TTC549 (cell line): ENCODE results near the gene MOGAT2.

Experiments used
- FAIRE-seq: peaks from 2 replicates; lab custom pipeline; 2012; peaks lifted over from hg19 to GRCh38; lab: Jason Lieb, UNC

Gene MOGAT2

DNA sequence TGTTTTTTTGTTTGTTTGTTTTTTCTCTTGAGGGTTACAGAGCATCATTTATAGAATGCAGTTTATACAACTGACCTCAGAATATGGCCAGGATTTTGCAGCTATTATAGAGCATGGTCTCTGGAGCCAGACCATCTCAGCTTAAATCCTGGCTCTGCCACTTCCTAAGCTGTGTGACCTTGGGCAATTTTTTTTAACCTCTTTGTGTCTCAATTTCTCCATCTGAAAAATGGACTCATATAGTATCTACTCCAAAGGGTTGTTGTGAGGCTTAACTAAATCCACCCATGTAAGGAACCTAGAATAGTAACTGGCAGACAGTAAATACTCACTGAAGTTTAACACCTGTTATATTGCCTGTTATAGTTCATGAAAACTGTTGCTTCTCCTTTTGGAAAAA lies 42.6 kb downstream of the MOGAT2 start:
- no peak for FAIRE-seq

DNA sequence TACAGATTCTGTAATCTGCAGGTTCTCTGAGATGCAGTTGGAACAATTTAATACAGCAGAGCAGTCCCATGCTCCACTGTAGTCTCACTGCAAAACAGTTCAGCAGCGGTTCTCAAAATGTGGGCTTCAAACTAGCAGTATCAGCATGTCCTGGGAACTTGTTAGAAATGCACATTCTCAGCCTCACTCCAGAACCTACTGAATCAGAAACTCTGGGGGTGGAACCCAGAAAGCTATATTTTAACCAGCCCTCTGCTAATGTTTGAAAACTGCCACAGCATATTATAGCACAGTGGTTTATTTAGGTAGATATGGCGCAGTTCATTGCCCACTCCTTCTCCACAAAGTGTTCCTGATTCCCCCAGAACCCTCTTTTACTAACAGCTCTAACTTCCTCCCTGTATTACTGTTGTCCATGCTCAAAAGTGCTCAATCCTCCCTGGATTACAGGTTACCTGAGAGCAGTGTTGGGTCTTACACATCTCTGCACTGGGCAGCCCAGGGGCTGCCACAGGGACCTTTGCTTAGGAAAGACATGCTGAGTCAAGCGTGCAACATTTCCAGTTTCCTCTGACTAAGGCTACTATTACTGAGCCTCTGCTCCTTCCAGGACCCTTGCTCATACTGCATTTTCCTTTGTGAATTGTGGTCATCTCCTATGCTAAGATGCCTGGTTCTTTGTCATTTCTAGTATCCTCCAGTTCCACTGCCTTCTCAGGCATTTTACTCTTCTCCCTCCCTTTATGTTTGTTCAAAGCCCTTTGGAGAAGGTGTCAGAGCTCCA lies 43.3 kb downstream of the MOGAT2 start:
- no peak for FAIRE-seq

DNA sequence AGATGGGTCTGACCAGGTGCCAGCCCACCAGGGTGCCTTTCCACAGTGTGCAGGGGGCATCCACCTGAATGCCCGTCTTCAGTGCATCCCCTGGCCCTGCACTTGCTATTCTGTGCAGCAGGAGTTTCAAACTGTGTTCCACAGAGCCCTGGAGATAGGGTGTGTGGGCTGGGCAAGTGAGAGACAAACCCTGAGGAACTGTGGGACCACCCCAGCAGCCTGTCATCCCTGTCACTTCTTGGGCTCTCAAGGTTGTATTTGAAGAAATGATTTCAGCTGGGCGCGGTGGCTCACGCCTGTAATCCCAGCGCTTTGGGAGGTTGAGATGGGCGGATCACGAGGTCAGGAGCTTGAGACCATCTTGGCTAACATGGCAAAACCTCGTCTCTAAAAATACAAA lies 44.5 kb downstream of the MOGAT2 start:
- FAIRE-seq: no peak

DNA sequence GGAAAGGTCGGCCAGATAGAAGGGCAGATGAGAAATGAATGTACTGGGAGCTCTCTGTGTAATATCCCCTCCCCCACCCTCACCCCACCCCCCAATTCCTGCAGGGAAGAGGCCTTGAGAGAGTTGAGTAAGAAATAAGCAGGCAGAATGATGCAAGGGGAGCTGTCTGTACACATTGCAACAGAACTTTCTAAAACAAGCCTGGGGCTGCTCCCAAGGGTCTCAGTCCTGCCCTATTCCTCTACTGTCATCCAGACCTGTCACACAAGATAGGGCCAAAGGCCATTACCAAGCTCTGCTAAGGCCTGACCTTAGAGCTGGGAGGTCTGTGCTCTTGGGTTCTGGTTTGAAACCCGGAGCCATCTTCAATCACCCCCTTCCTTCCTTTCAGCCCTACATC lies 45.2 kb downstream of the MOGAT2 start:
- no peak for FAIRE-seq

DNA sequence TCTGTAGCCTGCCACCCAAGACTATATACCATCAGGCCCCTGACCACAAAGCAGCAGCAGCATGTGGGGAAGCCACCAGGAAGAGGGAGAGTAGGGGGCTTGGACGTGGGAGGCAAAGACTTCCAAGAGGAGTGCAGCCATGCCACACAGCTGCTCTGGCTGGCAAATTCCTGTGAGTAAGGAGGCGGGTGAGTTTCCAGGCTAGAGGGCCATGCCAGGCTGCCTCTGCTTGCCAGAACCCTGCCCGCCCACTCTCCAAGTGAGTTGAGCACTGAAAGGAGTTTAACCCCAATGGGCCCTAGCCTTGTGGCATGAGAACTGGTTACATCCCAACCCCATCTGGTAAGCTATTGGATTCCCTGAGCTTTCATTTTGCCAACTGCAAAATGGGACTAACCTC lies 46.2 kb downstream of the MOGAT2 start:
- FAIRE-seq: no peak

DNA sequence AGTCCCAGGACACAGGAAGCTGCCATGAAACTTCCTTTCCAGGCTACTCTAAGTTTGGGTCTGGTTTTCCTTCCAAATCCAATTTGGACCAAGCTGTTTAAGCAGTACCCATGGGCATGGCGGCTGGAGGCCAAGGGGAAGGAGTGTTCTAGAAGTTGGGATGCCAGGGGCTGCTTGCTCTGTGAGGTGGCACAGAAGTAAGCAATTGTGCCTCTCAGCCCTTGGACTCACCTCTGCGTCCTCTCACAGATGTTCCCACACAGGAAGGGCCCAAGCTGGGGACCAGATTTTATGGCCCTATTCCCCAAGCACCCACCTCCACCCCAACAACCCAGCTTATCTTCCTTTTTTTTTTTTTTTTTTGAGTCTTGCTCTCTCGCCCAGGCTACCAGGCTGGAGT lies 47.5 kb downstream of the MOGAT2 start:
- FAIRE-seq: no peak

DNA sequence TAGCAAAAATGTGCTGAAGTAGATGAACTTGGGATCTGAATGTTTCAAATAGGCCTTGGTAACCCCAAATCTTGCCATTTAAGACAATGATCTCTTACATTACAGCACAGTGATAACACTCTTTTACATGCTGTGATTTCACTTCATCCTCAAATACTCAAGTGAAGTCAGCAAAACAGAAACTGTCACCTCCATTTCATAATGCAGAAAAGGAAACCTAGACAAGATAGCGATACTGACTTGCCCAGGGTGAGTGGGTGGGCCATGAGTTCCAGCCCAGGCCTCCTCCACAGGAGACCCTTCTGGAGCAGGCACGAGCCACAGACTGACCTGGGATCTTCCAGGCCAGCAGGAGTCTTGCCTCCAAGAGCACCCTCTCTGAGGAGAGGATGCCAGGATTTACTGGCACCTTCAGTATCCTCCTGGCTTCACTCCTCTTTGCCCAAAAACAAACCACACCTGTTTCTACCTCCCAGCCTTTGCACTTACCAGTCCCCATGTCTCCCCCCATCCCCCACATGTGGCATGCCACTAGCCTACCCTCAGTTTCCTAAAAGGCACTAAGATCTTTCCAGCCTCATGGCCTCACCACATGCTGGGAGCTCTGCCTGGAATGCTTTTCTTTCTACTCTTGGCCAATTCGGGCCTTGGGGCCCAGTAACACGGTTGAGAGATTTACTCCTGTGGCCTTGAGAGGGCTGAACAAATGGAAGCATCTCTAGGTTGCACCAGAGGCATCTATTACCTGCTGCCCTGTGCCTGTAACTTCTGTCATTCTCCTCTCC lies 49.0 kb downstream of the MOGAT2 start:
- FAIRE-seq: no peak

DNA sequence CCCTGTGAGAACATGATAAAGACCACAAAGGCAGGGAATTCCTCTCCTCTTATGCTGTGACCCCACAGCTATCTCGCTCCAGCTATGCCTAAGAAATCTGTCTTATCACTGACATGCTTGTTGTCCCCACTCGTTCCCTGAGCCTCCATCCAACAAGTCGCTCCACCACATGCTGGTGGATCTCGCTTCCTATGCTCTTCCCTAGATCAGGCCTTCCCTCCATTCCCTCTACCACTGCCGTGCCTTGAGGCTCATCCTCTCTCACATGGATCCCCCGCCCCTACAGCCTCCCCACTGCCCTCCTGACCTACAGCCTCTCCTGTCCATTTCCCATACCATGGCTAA lies 49.6 kb downstream of the MOGAT2 start:
- no peak for FAIRE-seq

DNA sequence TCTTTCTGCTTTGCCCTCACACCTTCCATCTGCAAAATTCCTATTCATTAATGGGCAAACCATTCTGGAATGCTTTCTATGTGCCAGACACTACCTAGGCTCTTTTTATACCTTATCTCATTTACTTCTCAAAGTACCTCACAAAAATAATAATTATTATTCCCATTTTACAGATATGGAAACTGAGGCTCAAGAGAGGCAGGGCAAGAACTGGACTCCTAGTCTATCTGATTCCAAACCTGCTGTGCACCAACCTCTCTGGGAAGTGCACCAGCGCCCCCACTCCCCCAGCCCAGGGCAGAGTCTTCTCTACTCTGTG lies 50.1 kb downstream of the MOGAT2 start:
- no peak for FAIRE-seq

DNA sequence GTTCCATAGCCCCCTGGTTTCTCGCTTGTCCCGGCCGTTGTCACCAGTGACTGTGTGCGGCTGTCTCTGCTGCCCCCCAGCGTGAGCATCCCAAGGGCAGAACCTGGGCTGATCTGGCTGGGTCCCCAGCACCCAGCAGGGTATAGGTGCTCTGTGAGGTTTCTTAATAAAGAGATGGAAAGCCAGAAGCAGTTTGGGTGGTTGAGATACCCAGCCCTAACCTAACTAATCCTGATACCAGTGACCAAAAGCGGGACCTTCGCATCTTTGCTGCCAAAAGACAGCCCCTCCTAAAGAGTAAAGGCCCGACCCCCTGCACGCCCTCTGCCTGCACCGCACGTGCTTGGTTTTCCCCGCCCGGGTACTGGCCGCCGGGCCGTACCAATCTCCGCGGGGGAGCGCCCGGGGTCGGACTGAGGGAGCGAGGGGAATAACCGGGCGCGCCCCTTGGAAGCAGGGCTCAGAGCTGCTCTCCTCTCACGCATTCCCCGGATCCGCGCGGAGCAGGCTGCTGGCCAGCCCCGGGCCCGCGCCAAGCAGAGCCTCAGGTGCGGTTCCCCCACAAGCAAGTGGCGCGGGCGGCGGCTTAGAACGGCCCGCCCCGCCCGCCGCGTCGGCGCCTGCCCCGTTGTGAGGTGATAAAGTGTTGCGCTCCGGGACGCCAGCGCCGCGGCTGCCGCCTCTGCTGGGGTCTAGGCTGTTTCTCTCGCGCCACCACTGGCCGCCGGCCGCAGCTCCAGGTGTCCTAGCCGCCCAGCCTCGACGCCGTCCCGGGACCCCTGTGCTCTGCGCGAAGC lies 50.7 kb downstream of the MOGAT2 start, which contains the start of gene DGAT2:
DGAT2 (plus strand) TSS at position 667 of the 797 bp plus-strand sequence. CDS start 214 bp downstream, outside the sequence.
- FAIRE-seq: no peak

DNA sequence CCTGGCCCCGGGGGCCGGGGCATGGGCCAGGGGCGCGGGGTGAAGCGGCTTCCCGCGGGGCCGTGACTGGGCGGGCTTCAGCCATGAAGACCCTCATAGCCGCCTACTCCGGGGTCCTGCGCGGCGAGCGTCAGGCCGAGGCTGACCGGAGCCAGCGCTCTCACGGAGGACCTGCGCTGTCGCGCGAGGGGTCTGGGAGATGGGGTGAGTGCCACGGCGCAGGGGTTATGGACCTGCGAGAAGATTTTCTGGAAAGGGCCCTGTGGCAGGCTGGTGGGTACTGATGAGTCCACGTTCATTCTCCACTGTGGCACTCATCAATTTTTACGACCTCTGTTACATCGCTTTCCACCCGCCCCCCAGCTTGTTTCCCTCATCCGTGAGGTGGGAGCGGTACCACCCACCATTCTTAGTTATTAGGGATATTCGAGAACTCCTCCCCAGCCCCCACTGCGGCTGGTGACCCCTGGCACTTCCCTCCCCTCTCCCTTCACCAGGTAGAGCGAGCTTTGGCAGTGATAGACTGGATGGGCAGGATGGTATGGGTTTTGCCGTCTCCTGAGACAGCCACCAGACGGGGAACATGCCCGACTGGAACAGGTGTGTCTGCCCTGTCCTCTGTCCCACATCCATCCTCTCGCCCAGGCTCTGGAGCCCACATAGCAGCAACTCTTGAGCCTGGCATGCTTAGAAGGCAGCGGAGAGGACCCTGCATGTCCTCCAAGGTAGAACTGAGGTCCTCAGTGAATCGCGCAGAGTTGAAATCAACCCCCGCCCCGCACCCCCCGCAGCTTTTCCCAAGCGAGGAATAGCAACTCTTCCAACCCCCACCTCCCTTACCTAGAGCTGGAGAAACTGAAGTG lies 51.5 kb downstream of the MOGAT2 start:
- no peak for FAIRE-seq

DNA sequence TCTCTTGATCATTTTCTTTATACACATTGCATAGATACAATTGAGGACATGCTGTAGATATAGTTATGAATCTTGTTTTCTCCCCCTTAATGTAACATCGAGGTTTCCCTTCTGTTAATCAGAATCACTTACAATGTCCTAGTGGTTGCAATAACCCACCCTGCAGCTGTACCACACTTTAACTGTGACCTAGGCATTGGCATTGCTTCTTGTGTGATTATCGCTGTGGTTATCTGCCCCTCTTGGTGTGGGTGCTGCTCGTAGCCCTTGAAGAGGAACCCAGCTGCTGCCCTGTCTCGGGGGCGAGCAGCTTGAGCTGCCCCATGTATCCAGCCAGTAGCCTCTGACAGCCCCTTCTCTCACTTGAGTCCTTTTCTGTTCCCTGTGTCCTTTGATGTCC lies 52.5 kb downstream of the MOGAT2 start:
- no peak for FAIRE-seq

DNA sequence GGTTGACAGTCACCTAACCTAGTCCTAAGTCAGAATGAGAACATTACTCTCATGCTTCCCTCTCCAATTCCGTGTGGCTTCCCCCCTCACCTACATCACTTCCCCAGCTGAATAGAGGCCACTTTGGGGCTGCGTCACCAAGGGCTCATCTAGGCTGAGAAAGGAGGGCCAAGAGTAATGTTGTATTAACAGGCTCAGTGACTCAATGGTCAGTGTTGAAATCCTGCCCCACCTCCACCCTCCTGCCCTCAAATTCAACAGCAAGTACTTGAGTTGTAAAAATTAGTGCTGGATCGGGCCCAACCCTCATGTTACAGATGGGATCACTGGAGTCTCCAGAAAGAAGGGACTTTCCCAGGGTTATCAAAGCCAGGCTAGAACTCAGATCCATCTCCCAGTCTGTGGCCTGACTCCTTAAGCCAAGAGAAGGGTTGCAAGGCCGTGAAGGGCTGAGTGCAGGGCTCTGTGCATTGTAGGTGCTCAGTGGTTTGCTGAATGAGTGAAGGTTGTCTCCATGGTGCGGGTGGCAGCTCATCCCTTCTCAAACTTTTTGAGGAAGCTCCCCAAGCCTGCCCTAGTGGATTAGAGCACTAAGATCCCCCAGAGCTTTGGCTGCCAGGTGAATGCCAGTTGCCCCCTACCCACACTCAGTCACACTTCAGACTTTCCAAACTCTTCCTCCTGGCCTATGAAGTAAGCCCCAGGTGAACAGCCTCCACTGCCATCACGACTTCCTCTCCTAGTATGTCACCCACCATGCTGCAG lies 54.2 kb downstream of the MOGAT2 start:
- FAIRE-seq: no peak

DNA sequence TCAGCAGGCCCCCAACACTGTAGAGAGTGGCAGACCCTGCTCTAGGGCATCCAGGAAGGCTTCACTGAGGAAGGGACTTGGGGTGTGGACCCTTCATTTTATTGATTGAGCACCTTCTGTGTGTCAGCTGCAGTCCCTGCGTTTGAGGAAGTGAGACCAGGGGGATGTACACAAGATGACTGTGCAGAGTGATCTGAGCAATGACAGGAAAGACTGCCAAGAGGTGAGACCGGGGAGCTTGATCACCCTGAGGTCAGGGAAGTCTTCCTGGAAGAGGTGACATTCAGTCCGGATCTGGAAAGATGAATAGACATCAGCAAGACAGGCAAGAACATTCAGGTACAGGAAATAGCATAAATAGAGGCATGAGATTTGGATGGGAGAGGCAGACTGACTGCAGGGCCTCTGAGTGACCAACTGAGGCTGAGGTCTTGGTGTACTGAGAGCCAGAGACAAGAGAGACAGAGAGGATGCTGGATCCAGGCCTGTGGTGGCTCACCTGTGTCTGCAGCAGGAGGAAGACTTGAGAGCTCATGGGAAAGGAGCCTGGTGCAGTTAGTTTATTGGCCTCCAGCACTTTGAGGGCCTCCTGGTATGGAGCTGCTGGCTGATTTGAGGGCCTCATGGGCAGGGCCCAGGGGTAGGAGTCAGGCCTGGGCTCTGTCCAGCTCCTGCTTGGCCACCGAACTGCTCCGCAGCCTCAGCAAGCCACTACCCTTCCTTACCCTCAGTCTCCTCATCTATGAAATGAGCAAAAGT lies 56.1 kb downstream of the MOGAT2 start:
- no peak for FAIRE-seq

DNA sequence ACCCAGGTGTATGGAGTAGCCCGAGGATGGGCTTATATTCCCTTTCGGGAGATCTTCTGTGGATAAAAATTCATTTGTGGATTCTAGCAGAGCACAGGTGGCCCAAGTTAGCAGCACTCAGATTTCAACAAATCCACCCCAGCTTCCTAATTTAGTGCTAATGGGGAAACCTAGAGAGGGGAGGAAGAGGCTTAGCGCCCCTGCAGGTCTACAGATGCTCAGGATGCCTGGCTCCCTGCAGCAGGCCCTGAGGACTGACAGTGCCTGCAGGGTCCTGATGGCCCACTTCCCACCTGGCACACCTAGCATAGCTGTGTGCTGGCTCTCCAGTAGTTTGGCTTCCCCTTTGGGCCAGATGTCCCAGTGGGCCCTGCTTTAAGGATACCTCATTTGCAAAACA lies 57.4 kb downstream of the MOGAT2 start:
- no peak for FAIRE-seq

DNA sequence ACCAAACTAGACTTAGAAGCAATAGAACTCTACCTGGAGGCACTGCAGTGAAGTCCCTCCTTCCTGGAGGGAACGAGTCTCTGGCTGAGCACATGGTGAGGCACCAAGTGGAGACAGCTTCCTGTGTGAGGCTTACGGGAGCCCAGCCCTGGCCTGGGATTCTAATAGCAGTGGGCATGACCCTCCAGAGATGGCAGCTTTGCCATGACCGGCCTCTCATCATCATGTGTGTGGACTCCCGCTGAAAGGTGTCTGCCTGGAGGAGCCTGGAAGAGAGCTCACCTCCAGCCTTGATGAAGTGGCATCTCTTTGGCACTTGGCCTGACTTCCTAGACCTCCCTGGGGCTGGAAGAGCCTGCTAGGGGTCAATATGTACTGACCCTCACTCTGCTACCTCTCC lies 58.9 kb downstream of the MOGAT2 start:
- no peak for FAIRE-seq

DNA sequence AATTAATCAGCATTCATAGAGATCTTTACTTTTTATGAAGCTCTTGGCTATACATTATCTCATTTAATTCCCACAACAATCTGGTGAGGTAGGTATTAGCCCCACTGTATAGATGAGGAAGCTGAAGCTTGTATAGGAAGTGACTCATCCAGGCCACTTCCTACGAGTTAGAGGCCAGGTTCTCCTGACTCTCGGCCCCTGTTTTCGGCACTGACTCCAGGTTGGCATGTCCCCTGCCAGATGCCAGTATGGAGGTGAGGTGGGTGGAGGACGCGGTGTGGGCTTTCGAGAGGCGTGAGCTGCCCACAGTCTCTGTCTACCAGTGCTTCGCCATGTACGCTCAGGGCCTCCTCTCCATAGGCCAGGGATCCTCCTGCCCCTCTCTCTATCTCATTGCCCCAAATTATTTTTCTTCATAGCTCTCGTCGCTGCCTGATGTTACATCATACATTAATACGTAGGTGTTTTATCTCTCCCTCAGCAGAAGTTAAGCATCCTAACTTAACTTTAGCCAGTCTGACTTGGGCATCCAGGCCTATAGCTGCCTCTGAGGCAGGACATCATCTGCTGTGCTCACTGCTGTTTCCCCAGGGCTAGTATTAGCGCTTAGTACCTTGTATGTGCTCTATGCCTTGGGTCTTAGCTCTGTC lies 59.9 kb downstream of the MOGAT2 start:
- no peak for FAIRE-seq

DNA sequence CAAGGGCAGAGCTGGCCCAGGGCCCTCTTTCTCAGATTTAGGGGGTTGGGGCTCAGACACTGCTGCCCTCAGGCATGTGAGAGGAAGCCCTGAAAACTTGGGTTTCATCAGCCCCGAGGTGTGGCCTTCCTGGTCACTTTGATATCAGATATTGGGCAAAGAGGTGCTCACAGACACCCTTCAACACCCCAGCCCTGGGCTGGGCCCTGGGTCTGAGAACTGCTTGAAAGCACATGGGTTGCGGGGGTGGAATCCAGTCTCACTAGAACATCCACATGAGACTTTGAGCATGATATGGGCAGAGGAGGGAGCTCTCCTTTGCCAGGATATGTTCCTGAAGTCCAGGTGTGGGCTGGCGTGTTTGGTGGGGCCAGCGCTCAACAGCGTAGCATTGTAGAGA lies 61.3 kb downstream of the MOGAT2 start:
- no peak for FAIRE-seq

DNA sequence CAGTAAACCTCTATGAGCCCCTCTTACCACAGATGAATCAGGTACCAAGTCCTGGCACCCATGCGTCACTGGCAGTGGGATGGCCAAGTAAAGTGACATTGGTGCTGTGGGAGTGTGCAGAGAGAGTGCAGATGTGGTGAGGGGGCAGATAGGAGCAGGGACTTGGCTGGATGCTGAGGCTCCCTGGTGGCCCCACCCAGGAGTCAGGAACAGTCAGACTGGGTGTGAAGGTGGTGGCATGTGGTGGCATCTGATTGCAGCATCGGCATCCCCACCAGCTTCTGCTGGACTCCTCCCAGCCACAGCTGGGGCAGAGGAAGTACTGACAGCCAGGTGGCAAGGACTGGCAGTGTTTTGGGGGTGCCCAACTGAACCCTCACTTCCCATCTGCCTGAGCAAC lies 62.3 kb downstream of the MOGAT2 start:
- FAIRE-seq: no peak

DNA sequence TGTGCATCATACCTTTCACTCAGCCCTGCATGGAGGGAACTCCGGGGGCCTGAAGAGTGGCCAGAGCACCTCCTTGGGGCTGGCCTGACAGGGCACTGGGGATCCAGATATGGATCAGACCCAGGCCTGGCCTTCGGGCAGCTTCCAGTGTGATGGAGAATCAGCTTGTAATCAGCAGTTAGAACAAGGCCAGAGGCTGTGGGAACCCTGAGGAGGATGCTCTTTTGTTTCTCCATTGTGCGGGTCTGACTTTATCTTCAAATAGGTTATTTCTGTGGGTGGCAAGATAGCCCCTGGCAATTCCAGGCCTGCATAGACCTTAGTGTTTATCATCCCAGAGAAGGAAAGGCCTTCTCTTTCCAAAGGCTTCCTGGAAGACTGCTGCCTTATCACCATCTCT lies 63.2 kb downstream of the MOGAT2 start:
- FAIRE-seq: no peak
